T-helper 2 cell treated with Interferon-gamma antibody and Interleukin-4, amounts not matched to agents 5 μg/mL and 100 μg/mL, for 36 hours (primary cell): ENCODE results near the gene HIPK4.

Experiments used
- DNase-seq: peaks from one replicate; pipeline ENCODE4 v3.0.0; 2021; ENCODE audit warnings: low spot score
- H3K27ac Mint-ChIP-seq: one replicate; pipeline ENCODE4 v1.8.0; 2021; ENCODE audit warnings: mild to moderate bottlenecking, mixed read lengths
- H3K27me3 Mint-ChIP-seq: one replicate; pipeline ENCODE4 v1.8.0; 2021; ENCODE audit warnings: low read depth, mixed read lengths
- H3K36me3 Mint-ChIP-seq: one replicate; pipeline ENCODE4 v1.8.0; 2021; ENCODE audit warnings: low read depth, mixed read lengths
- H3K4me1 Mint-ChIP-seq: one replicate; pipeline ENCODE4 v1.8.0; 2021; ENCODE audit warnings: low read depth, mixed read lengths
- H3K4me3 Mint-ChIP-seq: one replicate; pipeline ENCODE4 v1.8.0; 2022; ENCODE audit warnings: mild to moderate bottlenecking, moderate library complexity, mixed read lengths
- H3K9me3 Mint-ChIP-seq: one replicate; pipeline ENCODE4 v1.8.0; 2021; ENCODE audit warnings: mixed read lengths

The HIPK4 gene

DNA sequence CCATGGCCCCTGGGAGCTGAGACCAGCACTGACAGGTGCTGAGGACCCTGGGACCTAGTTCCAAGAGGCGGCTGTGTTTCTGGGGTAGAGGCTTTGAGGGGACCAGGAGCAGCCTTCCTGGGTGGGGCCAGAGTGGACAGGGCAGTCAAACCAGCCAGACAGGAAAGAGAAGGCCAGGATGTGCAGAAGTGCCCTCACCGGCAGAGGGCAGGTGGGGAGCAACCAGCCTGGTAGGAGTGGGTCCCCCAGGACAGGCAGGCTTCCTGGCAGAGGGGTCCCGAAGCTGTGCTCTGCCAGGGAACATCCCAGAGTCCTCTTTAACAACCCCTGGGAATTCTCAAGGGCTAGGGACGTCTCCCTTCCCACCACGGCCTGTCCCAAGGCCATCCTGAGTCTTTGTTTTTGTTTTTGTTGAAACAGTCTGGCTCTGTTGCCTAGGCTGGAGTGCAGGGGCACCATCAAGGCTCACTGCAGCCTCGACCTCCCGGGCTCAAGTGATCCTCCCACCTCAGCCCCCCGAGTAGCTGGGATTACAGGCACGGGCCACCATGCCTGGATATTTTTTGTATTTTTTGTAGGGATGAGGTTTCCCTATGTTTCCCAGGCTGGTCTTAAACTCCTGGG is 3.0 kb upstream of the HIPK4 start:
- Mint-ChIP-seq H3K36me3 (no peaks in the 10 kb centered on the region), H3K4me3 (no peak overlapping the region), H3K27ac (no peak overlapping the region), H3K9me3 (no peaks in the 10 kb centered on the region), H3K4me1 (no peaks in the 10 kb centered on the region), H3K27me3 (no peaks in the 10 kb centered on the region)
- DNase-seq: no peak

DNA sequence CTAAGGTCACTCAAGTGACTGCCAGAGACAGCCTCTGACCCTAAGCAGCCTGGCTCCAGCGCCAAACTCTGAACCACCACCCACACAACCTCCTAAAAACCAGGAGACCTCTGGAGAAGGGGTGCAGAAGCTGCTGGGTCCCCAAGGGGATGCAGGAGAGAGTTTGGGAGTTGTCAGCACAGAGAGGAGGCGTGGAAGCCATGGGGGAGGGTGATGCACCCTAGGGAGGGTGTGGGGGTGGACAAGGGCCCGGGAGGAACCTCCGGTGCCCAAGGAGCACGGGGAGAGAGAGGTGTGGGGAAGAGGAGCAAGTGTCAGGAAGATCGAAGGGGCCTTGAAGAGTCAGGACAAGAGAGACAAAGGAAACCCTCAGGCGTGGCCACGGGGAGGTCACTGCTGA is 2.1 kb upstream of the HIPK4 start:
- no peak overlapping the region for H3K27ac Mint-ChIP-seq
- no peak overlapping the region for H3K4me3 Mint-ChIP-seq
- no peaks in the 10 kb centered on the region for H3K4me1 Mint-ChIP-seq
- DNase-seq: no peak
- H3K27me3 Mint-ChIP-seq: no peaks in the 10 kb centered on the region
- no peaks in the 10 kb centered on the region for H3K36me3 Mint-ChIP-seq
- no peaks in the 10 kb centered on the region for H3K9me3 Mint-ChIP-seq

DNA sequence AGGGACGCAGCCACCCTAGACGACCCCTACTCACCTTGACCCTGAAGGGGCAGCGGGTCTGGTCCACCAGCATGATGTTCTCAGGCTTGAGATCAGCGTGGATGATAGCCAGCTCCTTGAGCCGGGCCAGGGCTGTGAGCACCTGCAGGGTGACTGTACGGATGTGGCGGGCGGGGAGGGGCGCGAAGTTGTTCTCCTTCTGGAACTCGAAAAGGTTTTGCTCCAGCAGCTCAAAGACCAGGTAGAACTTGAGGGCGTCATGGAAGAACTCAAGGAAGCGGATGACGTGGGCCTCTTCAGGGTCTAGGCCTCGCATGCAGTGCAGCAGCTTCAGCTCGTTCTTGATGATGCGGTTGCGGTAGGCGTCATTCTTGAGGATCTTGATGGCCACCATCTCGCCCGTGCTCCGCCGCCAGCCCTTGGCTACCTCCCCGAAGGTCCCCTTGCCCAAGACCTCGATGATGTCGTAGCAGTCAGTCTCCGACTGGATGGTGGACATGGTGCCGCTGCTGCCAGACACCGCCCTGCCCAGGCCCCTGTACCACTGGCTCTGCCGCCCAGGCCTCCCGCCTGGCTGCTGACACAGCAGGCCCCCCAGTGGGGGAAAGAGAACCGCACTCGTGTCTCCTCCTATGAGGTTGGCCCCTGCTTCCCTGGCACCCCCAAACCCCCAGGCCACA is 437 bp downstream of the HIPK4 start:
- H3K36me3 Mint-ChIP-seq: no peaks in the 10 kb centered on the region
- no peak overlapping the region for H3K27ac Mint-ChIP-seq
- DNase-seq: no peak
- no peaks in the 10 kb centered on the region for H3K9me3 Mint-ChIP-seq
- no peak overlapping the region for H3K4me3 Mint-ChIP-seq
- H3K27me3 Mint-ChIP-seq: peaks cover 2% of the 10 kb centered on the region
- H3K4me1 Mint-ChIP-seq: no peaks in the 10 kb centered on the region

DNA sequence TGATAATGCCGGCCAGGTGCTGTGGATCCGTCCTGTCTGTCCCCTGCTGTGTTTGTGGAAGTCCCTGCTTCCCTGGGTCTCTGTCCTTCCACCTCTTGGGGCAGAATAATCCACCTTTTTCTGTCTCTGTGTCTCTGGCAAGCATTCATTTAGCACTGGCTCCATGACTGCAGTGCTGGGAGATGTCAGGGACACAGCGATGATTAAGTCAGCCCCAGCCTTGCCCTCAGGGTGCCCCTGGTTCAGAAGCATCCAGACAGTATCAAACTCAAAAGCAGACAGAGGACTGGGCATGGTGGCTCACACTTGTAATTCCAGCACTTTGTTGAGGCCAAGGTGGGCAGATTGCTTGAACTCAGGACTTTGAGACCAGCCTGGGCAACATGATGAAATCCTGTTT is 1.5 kb downstream of the HIPK4 start:
- no peak overlapping the region for H3K27ac Mint-ChIP-seq
- H3K4me1 Mint-ChIP-seq: no peaks in the 10 kb centered on the region

DNA sequence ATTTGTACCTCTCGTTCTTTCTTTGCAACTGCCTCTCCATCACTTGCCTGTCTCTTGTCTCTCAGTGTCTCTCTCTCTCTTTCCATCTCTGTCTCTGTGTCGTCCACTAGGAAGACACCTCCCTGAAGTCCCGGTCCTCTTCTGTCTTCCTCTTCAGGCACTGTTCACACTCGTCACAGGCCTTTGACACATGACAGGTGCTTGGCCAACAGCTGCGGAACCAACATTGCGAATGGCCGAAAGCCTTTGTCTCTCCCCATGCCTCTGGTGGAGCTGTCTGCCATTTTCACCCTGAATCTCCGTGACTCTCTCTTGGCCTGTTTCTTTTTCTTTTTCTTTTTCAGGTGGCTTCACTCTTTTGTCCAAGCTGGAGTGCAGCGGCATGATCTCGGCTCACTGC is 2.8 kb downstream of the HIPK4 start:
- H3K27me3 Mint-ChIP-seq: peaks cover 2% of the 10 kb centered on the region
- H3K4me1 Mint-ChIP-seq: no peaks in the 10 kb centered on the region
- no peak for DNase-seq
- no peak overlapping the region for H3K27ac Mint-ChIP-seq
- no peak overlapping the region for H3K4me3 Mint-ChIP-seq
- H3K9me3 Mint-ChIP-seq: no peaks in the 10 kb centered on the region
- no peaks in the 10 kb centered on the region for H3K36me3 Mint-ChIP-seq

More for the DNA sequence above, 1.5 kb downstream of the HIPK4 start:
- no peaks in the 10 kb centered on the region for H3K36me3 Mint-ChIP-seq
- no peak for DNase-seq
- H3K9me3 Mint-ChIP-seq: no peaks in the 10 kb centered on the region
- H3K27me3 Mint-ChIP-seq: peaks cover 2% of the 10 kb centered on the region
- no peak overlapping the region for H3K4me3 Mint-ChIP-seq

DNA sequence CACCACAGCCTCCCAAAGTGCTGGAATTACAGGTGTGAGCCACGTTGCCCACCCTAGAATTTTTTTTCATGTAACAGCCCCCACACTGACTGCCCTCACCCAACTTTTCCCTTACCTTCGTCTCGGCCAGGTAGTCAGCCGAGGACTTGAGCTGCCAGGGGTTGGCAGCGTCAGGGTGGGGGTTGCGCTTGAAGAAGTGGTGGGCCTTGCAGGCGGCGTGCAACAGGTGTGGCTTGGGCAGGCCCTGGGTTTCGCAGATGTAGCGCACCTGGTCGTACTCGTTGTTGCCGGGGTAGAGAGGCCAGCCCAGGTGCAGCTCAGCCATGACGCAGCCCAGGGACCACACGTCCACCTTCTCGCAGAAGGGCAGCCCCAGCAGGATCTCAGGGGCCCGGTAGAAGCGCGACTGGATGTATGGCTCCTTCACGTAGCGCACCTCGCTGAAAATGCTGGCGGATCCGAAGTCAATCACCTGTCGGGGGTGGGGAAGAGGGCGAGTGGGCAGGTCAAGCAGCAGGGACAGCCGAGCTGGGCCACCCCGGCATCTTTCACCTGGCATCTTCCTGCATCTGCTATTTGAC is 6.2 kb downstream of the HIPK4 start:
- no peaks in the 10 kb centered on the region for H3K9me3 Mint-ChIP-seq
- no peak overlapping the region for H3K4me3 Mint-ChIP-seq
- H3K27ac Mint-ChIP-seq: no peak overlapping the region
- no peak for DNase-seq
- peaks cover 2% of the 10 kb centered on the region for H3K27me3 Mint-ChIP-seq
- no peaks in the 10 kb centered on the region for H3K4me1 Mint-ChIP-seq
- no peaks in the 10 kb centered on the region for H3K36me3 Mint-ChIP-seq

DNA sequence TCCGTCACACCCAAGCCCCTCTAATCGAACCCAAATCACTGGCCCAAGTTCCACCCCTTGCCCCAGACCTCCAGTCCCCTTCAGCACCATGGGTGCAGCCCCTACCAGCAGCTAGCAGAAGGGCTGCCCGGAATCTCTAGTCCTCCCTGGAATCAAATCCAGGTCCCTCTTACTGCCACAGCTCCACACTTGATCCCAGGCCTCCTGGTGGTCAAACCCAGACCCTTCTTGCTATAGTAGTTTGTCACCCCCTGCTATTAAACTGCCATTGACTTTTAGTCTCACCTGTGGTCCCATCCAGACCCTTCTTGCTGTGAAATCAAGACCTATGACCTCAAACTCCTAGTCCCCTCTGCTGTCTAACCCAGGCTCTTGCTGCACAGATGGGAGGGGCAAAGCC is 8.7 kb downstream of the HIPK4 start:
- Mint-ChIP-seq H3K36me3 (no peaks in the 10 kb centered on the region), H3K27ac (no peak overlapping the region), H3K9me3 (no peaks in the 10 kb centered on the region), H3K27me3 (peaks cover 2% of the 10 kb centered on the region), H3K4me3 (no peak overlapping the region), H3K4me1 (no peaks in the 10 kb centered on the region)
- DNase-seq: no peak

DNA sequence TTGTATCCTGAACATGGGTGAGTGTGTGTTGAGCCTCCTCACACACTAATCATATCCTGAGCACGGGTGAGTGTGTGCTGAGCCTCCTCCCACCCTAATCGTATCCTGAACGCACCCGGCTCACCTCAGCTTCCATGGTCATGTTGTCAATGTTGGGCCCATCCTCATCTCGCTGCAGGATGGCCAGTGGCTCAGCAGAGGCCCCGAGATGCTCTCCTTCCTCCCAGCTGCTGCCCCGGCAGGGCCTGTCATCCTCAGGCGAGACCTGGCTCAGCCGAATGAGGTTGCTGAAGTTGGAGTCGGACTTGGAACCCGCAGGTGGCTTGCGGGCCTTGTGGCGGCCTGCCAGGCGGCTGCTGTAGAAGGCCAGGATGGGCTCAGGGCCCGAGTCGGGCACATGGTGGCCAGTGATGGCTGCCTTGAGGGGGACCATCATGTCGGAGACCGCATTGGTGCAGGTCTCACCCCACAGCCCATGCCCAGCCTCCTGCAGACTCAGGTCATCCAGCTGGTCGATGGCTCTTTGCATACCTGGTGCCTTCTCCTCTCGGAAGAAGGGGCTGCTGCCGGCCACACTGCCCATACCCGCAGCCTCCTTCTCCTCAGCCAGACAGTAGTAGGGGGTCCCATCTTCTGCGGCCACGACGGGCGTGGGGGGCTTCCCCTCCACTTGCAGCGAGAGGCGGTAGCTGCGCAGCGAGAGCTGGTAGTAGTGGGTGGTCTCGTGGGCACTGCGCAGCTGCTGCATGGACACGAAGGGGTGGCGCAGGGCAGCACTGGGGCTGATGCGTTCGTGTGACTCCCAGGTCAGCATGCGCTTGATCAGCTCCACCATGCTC is 9.6 kb downstream of the HIPK4 start:
- Mint-ChIP-seq H3K4me3 (no peak overlapping the region), H3K36me3 (no peaks in the 10 kb centered on the region), H3K27me3 (peaks cover 1% of the 10 kb centered on the region), H3K9me3 (no peaks in the 10 kb centered on the region), H3K4me1 (no peaks in the 10 kb centered on the region), H3K27ac (no peak overlapping the region)
- no peak for DNase-seq

DNA sequence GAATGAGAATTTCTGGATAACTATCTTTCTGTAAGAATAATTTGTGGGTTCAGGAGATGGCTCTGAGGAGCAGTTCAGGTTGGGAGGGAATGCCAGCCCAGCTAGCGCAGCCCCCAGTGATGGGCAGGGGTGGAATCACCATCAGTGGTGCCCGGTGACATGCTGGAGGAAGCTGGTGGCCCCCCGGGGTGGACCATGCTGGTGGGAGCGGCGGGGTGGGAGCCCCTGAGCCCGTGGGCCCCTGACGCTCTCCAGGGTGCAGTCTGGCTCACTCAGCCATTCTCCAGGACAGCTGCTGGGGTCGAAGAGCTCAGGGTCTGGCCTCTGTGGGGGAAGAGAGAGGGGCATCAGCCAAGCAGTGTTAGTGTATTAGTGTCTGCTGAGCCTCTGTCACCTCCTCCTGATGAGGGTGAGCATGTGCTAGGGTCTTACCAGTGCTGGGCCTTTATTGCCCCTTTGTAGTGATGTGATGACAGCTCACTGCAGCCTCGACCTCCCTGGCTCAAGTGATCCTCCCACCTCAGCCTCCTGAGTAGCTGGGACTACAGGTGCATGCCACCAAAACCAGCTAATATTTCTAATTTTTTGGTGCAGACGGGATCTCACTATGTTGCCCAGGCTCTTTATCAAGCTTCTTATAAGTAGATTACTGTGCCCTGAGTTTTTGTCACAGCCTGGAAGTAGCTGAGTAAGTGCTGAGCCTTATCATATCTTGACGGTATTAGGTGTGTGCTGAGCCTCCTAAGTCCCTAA is 10.4 kb downstream of the HIPK4 start:
- Mint-ChIP-seq H3K27me3 (no peaks in the 10 kb centered on the region), H3K36me3 (no peaks in the 10 kb centered on the region), H3K4me1 (peaks cover 3% of the 10 kb centered on the region), H3K9me3 (no peaks in the 10 kb centered on the region), H3K4me3 (no peak overlapping the region), H3K27ac (no peak overlapping the region)
- no peak for DNase-seq

DNA sequence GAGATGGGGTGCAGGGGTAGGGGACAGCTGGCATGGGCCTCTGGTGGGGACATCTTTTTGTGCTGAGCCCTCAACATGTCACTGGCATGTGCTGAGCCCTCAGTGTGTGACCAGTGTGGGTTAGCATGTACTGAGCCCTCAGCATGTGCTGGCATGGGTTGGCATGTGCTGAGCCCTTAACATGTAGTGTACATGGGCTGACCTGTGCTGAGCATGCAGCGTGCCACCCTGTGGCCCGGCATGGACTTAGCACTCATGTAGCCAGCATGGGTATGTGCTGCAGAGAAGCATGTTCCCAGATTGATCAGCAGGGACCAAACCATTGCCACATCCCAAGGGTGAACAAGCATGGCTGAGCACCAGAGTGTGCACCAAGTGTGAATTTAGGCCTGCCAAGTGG is 11.5 kb downstream of the HIPK4 start:
- no peaks in the 10 kb centered on the region for H3K27me3 Mint-ChIP-seq
- no peak for DNase-seq
- no peak overlapping the region for H3K4me3 Mint-ChIP-seq
- H3K36me3 Mint-ChIP-seq: no peaks in the 10 kb centered on the region
- H3K9me3 Mint-ChIP-seq: no peaks in the 10 kb centered on the region
- no peak overlapping the region for H3K27ac Mint-ChIP-seq
- peaks cover 3% of the 10 kb centered on the region for H3K4me1 Mint-ChIP-seq

DNA sequence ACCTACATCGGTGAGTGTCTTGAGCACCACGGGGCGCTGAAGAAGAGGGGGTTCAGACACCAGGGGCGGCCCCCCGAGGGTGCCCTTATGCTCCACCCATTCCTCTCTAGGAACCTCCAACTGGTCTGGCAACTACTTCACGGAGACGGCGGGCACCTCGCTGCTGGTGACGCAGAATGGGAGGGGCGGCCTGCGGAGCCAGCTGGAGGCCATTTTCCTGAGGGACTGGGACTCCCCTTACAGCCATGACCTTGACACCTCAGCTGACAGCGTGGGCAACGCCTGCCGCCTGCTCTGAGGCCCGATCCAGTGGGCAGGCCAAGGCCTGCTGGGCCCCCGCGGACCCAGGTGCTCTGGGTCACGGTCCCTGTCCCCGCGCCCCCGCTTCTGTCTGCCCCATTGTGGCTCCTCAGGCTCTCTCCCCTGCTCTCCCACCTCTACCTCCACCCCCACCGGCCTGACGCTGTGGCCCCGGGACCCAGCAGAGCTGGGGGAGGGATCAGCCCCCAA is 12.1 kb downstream of the HIPK4 start:
- Mint-ChIP-seq H3K27me3 (no peaks in the 10 kb centered on the region), H3K9me3 (no peaks in the 10 kb centered on the region), H3K27ac (no peak overlapping the region), H3K4me3 (no peak overlapping the region), H3K4me1 (peaks cover 3% of the 10 kb centered on the region), H3K36me3 (no peaks in the 10 kb centered on the region)
- DNase-seq: no peak

DNA sequence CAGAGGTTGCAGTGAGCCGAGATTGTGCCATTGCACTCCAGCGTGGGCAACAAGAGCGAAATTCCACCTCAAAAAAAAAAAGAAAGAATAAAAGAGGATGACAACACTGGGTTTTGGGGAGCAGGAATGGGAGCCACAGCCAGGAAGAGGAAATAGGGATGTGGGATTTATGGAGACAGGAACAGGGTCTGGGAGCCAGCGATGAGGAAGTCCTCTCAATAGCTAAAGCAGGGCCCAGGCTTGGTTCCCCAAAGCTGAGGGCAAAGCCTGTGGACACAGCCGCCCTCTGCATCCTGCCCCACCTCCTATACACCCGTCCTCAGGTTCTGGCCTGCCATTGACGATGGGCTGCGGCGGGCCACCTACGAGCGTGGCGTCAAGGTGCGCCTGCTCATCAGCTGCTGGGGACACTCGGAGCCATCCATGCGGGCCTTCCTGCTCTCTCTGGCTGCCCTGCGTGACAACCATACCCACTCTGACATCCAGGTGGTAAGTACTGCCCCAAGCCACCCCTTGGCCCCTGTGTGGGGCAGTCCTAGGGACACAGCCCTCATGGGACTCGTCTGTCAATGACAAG is 13.6 kb downstream of the HIPK4 start:
- H3K27me3 Mint-ChIP-seq: no peaks in the 10 kb centered on the region
- no peak for DNase-seq
- peaks cover 3% of the 10 kb centered on the region for H3K4me1 Mint-ChIP-seq
- no peaks in the 10 kb centered on the region for H3K36me3 Mint-ChIP-seq
- no peaks in the 10 kb centered on the region for H3K9me3 Mint-ChIP-seq
- no peak overlapping the region for H3K27ac Mint-ChIP-seq
- H3K4me3 Mint-ChIP-seq: no peak overlapping the region

DNA sequence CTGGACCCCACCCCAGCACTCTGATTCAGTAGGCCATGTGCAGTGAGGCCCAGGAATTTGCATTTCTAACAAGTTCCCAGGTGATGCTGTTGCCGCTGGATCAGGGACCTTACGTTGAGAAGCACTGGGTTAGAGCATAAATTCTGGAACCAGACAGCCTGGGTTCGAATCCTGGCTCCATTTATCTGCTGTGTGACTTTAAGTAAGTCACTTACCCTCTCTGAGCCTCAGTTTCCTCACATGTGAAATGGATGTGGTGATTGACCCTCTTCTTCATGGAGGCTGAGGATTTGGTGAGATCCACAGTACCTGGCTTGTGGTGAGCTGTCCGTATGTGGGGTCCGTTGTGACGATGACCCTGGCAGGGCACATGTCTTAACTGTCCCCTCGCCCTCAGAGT is 15.9 kb downstream of the HIPK4 start:
- Mint-ChIP-seq H3K4me3 (no peak overlapping the region), H3K27ac (no peak overlapping the region), H3K27me3 (no peaks in the 10 kb centered on the region), H3K9me3 (no peaks in the 10 kb centered on the region), H3K36me3 (no peaks in the 10 kb centered on the region), H3K4me1 (peaks cover 3% of the 10 kb centered on the region)
- DNase-seq: no peak
